Stomach (tissue), 4 donors: Measurements from ENCODE around the gene LAMC2.

Source experiments
- CTCF ChIP-seq, 7 experiments: fragments of 450-650 bp in 4 of 7; fragments of 200-600 bp in 3 of 7; sonication (generic) in 3 of 7; IDR thresholded peaks; one replicate each; pipeline ENCODE4 v1.5.1; 2016 to 2019; ENCODE audit warnings: antibody characterized with exemption in 7 of 7, control low read depth in 2 of 7, mild to moderate bottlenecking in 1 of 7
- EP300 ChIP-seq: sonication (generic); formaldehyde crosslinking; IDR thresholded peaks from one replicate; pipeline ENCODE4 v1.6.1; 2017; ENCODE audit warnings: antibody characterized with exemption
- POLR2A ChIP-seq, 4 donors: fragments of 450-650 bp; IDR thresholded peaks; one replicate each; pipeline ENCODE4 v1.6.1; 2016; ENCODE audit warnings: antibody characterized with exemption in 4 of 4, control low read depth in 2 of 4, mild to moderate bottlenecking in 1 of 4, moderate library complexity in 1 of 4
- POLR2AphosphoS5 ChIP-seq, 3 donors: sonication (generic); formaldehyde crosslinking; IDR thresholded peaks; one replicate each; pipeline ENCODE4 v1.6.1; 2016; ENCODE audit warnings: antibody characterized with exemption in 3 of 3

DNA sequence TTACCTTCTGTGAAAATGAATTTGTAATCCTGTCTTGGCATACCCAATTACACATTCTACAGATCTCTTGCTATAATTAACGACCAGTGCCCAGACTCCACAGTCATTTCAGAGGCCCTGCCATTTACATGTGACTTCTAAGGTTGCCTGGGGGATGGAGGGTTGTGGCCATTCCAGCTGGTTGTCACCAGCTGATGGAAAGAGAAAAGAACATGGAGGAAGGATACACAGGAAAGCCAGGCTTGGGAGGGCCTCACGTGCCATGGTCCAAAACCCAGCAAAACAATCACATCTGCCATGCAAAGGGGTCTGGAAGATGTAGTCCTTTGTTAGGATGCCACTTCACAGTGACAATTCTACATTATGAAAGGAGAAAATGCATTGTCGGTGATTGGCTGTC, 59.3 kb downstream of the LAMC2 start:
- no peak for TF ChIP-seq CTCF (IDR thresholded peaks at IDR 0.05)
- TF ChIP-seq POLR2AphosphoS5 (IDR thresholded peaks at IDR 0.05), result no peak
- no peak for TF ChIP-seq EP300
- no peak for TF ChIP-seq POLR2A (IDR thresholded peaks at IDR 0.05)
